Astrocyte of the cerebellum (primary cell): ENCODE measurements around the gene TOLLIP.

Experiments used
- DNase-seq: peaks from one replicate; pipeline ENCODE4 v3.0.0-alpha.2; 2011; ENCODE audit warnings: low read depth
- H3K4me3 ChIP-seq: 2 replicates; pipeline ENCODE4 v1.5.1; 2011; ENCODE audit warnings: mild to moderate bottlenecking, low read depth, low read length, moderate library complexity
- CTCF ChIP-seq: IDR thresholded peaks from 2 replicates; pipeline ENCODE4 v1.5.1; 2012; ENCODE audit warnings: low read length, low read depth, moderate library complexity, mild to moderate bottlenecking; ENCODE audit errors: missing control alignments
- in situ Hi-C: cut with HindIII; loops from 2 replicates; pipeline ENCODE4 v1.10.0; 2017; ENCODE audit warnings: low sequenced_read_pairs

Gene TOLLIP

GRCh38 chr11:1330473-1330872 is 21.0 kb upstream of the TOLLIP start:
- no peak for TF ChIP-seq CTCF
- in situ Hi-C loops, result no loop called here

GRCh38 chr11:1327064-1327460 is 17.6 kb upstream of the TOLLIP start:
- no peak for TF ChIP-seq CTCF
- DNase-seq, result no peak
- H3K4me3 ChIP-seq, result no peak overlapping the region
- in situ Hi-C loops, result no loop called here

More at GRCh38 chr11:1330473-1330872, 21.0 kb upstream of the TOLLIP start:
- H3K4me3 ChIP-seq, result no peak overlapping the region
- no peak for DNase-seq

GRCh38 chr11:1326435-1327063 is 17.1 kb upstream of the TOLLIP start:
- no peak for TF ChIP-seq CTCF
- in situ Hi-C loops, result no loop called here
- H3K4me3 ChIP-seq, result no peak overlapping the region
- no peak for DNase-seq

GRCh38 chr11:1323774-1324173 is 14.3 kb upstream of the TOLLIP start:
- no peak for DNase-seq
- in situ Hi-C loops, result no loop called here
- H3K4me3 ChIP-seq, result no peak overlapping the region
- TF ChIP-seq CTCF, result no peak

- no peak for TF ChIP-seq CTCF
- DNase-seq, result no peak
- in situ Hi-C loops, result no loop called here
- H3K4me3 ChIP-seq, result no peak overlapping the region
Observed at GRCh38 chr11:1317993-1318392, 8.6 kb upstream of the TOLLIP start.

GRCh38 chr11:1317432-1317831 is 8.0 kb upstream of the TOLLIP start:
- in situ Hi-C loops, result no loop called here
- DNase-seq, result no peak
- TF ChIP-seq CTCF, result no peak
- H3K4me3 ChIP-seq, result no peak overlapping the region
